ENCODE data around the gene SPDYE2B.
"Not testable (repeated sequence)": the region's sequence is repeated elsewhere in the genome, so short reads cannot be mapped to it uniquely, and the experiment has no call there.

DNA sequence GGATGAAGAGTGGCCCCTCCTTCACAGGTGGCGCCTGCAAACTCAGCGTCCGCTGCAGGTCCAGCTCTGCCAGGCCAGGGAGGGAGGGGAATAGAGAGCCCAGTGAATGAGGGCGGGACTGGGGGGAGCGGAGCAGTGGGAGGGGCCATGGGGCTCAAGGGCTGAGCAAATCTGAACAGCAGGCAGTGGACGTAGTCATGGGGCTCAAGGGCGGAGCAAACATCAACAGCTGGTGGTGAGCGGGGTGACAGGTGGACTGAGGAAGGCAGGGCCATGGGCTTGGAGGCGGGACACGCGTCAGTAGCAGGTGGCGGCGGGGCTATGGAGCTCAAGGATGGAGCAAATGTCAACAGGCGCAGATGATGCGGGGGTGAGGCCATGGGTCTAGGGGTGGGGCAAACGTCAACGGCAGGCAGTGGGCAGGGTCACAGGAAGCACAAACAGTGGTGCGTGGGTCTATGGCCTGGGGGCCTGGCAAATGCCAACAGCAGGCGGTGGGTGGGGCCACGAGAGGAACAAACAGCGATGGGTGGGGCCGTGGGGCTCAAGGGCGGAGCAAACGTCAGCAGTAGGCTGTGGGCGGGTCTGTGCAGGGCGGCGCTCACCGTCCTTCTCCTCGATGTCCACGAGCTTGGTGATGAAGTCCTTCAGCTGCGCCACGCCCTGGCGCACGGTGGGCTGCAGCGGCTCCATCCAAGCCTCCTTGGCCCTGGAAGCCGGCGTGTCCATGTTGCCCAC lies 38.3 kb downstream of the SPDYE2B start:
- TF ChIP-seq POLR2A (IDR thresholded peaks at IDR 0.05) = not testable (repeated sequence)
- TF ChIP-seq, protein P1, sequence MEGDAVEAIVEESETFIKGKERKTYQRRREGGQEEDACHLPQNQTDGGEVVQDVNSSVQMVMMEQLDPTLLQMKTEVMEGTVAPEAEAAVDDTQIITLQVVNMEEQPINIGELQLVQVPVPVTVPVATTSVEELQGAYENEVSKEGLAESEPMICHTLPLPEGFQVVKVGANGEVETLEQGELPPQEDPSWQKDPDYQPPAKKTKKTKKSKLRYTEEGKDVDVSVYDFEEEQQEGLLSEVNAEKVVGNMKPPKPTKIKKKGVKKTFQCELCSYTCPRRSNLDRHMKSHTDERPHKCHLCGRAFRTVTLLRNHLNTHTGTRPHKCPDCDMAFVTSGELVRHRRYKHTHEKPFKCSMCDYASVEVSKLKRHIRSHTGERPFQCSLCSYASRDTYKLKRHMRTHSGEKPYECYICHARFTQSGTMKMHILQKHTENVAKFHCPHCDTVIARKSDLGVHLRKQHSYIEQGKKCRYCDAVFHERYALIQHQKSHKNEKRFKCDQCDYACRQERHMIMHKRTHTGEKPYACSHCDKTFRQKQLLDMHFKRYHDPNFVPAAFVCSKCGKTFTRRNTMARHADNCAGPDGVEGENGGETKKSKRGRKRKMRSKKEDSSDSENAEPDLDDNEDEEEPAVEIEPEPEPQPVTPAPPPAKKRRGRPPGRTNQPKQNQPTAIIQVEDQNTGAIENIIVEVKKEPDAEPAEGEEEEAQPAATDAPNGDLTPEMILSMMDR (IDR thresholded peaks at IDR 0.05) = not testable (repeated sequence)
